Mesothelial cell of epicardium (in vitro differentiated cells): ENCODE data around the gene ZDHHC24. TPM values are rescaled to one million over a fixed set of nuclear protein-coding genes. Genes with fewer than 3 reads are reported as not detected.

Source experiments
- DNase-seq, 2 experiments: peaks; one replicate each; pipeline ENCODE4 v3.0.0; 2021; ENCODE audit warnings: low spot score in 2 of 2; ENCODE audit not compliant: unreplicated experiment in 2 of 2
- H3K27ac Mint-ChIP-seq: 2 replicates; pipeline ENCODE4 v1.8.0; 2021; ENCODE audit warnings: mixed read lengths
- H3K27me3 Mint-ChIP-seq: 2 replicates; pipeline ENCODE4 v1.8.0; 2021; ENCODE audit warnings: low read depth, mixed read lengths
- H3K36me3 Mint-ChIP-seq: 2 replicates; pipeline ENCODE4 v1.8.0; 2021; ENCODE audit warnings: mixed read lengths
- H3K4me1 Mint-ChIP-seq: 2 replicates; pipeline ENCODE4 v1.8.0; 2021; ENCODE audit warnings: mixed read lengths
- H3K4me3 Mint-ChIP-seq: 2 replicates; pipeline ENCODE4 v1.8.0; 2021; ENCODE audit warnings: mild to moderate bottlenecking, moderate library complexity, mixed read lengths
- H3K9me3 Mint-ChIP-seq: 2 replicates; pipeline ENCODE4 v1.8.0; 2021; ENCODE audit warnings: mixed read lengths
- CTCF ChIP-seq: fragments of 200-600 bp; sonication (generic); IDR thresholded peaks from one replicate; pipeline ENCODE4 v1.5.0; 2021; ENCODE audit warnings: antibody characterized with exemption; ENCODE audit not compliant: unreplicated experiment
- total RNA-seq: library from RNA; stranded (reverse); gene quantifications from 3 replicates; pipeline ENCODE4 v1.2.1, GENCODE V29; 2021

ZDHHC24 gene
- total RNA-seq, 1 donor from 2014 or later, result 13.7 TPM

GRCh38 chr11:66530927-66531709 is 14.7 kb downstream of the ZDHHC24 start:
- Mint-ChIP-seq H3K4me1 (no peaks in the 10 kb centered on the region), H3K27ac (no peak overlapping the region), H3K36me3 (peaks cover 16% of the 10 kb centered on the region), H3K9me3 (no peaks in the 10 kb centered on the region), H3K4me3 (no peak overlapping the region), H3K27me3 (no peaks in the 10 kb centered on the region)
- TF ChIP-seq CTCF, result no peak
- no peak for DNase-seq

DNA sequence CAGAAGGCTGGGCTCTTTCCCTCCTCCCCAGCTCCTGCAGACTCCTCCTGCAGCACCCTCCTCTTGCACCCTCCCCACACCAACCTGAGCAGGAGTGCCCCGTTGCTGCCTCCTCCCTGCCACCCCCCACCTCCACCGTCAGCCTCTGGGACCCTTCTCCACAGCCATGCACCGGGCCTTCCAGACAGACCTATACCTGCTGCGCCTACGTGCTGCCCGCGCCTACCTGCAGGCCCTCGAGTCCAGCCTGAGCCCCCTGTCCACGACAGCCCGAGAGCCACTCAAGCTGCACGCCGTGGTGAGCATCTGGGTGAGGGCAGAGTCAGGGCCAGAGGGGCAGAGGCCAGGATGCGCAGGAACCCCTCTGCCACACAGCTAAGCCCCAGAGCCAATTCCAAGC is 16.2 kb downstream of the ZDHHC24 start:
- H3K4me3 Mint-ChIP-seq, result no peak overlapping the region
- DNase-seq, result no peak
- peaks cover 12% of the 10 kb centered on the region for H3K36me3 Mint-ChIP-seq
- H3K27me3 Mint-ChIP-seq, result no peaks in the 10 kb centered on the region
- H3K9me3 Mint-ChIP-seq, result no peaks in the 10 kb centered on the region
- no peak for TF ChIP-seq CTCF
- no peaks in the 10 kb centered on the region for H3K4me1 Mint-ChIP-seq
- no peak overlapping the region for H3K27ac Mint-ChIP-seq

DNA sequence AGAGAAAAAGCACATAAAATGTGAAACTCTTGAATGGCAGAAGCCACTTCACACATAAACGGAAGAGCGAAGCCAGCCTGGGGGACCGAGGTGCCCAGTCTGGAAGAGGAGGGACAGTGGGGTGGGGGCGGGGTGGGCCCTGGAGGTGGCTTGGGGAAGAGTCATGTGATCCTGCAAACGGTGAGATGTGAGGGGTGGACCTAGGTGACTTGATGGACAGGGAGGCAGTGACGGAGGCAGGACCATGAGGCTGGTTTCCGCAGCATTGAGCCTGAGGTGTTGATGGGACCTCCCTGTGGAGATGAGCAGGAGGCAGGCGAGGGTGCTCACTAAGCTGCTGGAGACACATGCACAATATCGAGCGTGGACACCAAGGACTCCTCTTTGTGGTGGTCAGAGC is 16.8 kb downstream of the ZDHHC24 start:
- TF ChIP-seq CTCF, result no peak
- Mint-ChIP-seq H3K36me3 (peaks cover 12% of the 10 kb centered on the region), H3K9me3 (no peaks in the 10 kb centered on the region), H3K4me3 (no peak overlapping the region), H3K27me3 (no peaks in the 10 kb centered on the region), H3K27ac (no peak overlapping the region), H3K4me1 (no peaks in the 10 kb centered on the region)
- no peak for DNase-seq

DNA sequence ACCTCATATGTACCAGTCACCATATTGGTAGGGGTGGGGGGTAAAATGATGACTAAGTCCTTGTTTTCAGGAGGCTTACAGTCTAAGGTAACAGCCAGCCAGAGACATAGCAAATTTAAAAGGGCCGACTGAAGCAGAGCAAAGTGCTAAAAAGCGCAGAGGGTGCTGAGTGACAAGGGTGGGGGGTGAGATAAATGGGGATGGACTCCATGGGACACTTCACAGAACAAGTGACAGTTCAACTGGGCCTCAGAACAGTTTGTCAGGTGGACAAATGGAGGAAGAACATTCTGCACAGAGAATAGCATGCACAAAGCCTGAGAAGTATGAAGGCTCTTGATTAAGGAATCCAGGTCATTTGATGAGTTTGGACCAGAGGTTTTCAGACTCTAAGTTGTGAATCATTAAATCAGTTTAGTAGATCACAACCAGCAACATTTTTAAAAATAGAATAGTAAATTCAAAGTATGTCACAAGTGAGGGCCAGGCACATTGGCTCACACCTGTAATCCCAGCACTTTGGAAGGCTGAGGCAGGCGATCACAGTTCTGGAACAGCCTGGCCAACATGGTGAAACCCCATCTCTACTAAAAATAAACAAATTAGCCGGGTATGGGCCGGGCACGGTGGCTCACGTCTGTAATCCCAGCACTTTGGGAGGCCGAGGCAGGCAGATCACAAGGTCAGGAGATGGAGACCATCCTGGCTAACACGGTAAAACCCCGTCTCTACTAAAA is 21.4 kb downstream of the ZDHHC24 start:
- Mint-ChIP-seq H3K36me3 (peaks cover 31% of the 10 kb centered on the region), H3K4me1 (no peaks in the 10 kb centered on the region)
- DNase-seq, result no peak

GRCh38 chr11:66523611-66524010 is 22.2 kb downstream of the ZDHHC24 start:
- Mint-ChIP-seq H3K27me3 (no peaks in the 10 kb centered on the region), H3K9me3 (no peaks in the 10 kb centered on the region), H3K4me3 (no peak overlapping the region), H3K27ac (no peak overlapping the region), H3K4me1 (no peaks in the 10 kb centered on the region), H3K36me3 (peaks cover 34% of the 10 kb centered on the region)
- no peak for DNase-seq
- no peak for TF ChIP-seq CTCF

More for the DNA sequence above, 21.4 kb downstream of the ZDHHC24 start:
- Mint-ChIP-seq H3K9me3 (no peaks in the 10 kb centered on the region), H3K27ac (no peak overlapping the region), H3K27me3 (no peaks in the 10 kb centered on the region), H3K4me3 (no peak overlapping the region)
- no peak for TF ChIP-seq CTCF
